ENCODE data around the gene ASIC5. TPM values are rescaled to one million over a fixed set of nuclear protein-coding genes. Genes with fewer than 3 reads are reported as not detected.

The ASIC5 gene
- total RNA-seq, 1 donor from 2014 or later, result not detected

DNA sequence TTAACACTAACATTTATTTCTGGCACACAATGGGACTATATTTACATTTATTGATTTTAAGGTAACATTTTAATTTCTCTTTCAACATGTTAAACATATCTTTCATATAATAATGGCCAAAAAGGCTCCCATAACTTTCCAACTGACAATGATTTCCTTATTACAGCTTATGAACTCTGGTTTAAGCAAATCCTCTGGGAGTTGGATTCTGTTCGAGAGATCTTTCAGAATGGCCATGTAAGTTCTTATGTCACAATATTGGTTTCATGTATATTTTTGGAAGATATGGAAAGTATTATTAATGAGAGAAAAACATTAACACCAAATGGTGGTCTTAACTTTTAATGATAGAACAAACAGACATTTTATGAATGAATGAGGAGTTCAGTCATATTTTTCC, 41.5 kb upstream of the ASIC5 start:
- no peaks in the 10 kb centered on the region for H3K9me3 Mint-ChIP-seq
- DNase-seq (ENCODE audit: extremely low spot score, unreplicated experiment), result no peak
- H3K27ac Mint-ChIP-seq, result no peak overlapping the region
- H3K4me1 Mint-ChIP-seq (ENCODE audit: unreplicated experiment), result peaks cover 14% of the 10 kb centered on the region
- H3K36me3 Mint-ChIP-seq, result no peaks in the 10 kb centered on the region
- TF ChIP-seq, protein P1, sequence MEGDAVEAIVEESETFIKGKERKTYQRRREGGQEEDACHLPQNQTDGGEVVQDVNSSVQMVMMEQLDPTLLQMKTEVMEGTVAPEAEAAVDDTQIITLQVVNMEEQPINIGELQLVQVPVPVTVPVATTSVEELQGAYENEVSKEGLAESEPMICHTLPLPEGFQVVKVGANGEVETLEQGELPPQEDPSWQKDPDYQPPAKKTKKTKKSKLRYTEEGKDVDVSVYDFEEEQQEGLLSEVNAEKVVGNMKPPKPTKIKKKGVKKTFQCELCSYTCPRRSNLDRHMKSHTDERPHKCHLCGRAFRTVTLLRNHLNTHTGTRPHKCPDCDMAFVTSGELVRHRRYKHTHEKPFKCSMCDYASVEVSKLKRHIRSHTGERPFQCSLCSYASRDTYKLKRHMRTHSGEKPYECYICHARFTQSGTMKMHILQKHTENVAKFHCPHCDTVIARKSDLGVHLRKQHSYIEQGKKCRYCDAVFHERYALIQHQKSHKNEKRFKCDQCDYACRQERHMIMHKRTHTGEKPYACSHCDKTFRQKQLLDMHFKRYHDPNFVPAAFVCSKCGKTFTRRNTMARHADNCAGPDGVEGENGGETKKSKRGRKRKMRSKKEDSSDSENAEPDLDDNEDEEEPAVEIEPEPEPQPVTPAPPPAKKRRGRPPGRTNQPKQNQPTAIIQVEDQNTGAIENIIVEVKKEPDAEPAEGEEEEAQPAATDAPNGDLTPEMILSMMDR (conservative IDR thresholded peaks at IDR 0.05), result no peak
- H3K27me3 Mint-ChIP-seq, result no peaks in the 10 kb centered on the region
- H3K4me3 Mint-ChIP-seq, result no peak overlapping the region

DNA sequence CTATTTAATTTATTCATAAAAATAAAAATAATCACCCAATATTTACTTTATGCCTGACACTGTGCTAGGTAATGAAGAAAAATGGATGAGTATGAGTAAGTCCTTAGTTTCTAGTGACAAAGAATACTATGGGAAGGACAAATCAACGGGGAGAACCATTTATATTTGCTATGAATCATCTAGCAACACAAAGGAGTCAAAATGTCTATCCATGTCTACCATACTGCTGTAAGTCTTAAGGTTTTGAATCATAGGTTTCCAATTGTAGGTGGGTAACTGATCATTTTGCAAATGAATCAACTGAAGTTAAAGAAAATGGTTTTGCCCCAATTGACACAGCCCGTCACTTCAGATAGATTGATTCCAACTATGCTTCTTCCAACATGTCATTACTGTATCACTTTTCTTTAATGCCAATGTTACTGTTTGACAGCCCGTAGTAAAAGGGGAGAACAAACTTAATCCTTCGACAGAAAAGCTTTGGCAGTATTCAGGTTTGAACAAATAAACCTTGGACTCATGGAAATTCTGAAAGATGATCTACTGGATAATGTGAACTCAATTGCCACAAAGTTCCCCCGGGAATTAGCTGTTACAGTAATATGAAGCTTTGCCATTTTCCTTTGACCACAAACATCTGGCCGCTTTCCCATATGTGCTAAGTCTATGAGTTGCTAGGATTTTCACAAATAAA, 40.6 kb upstream of the ASIC5 start:
- TF ChIP-seq, protein P1 (conservative IDR thresholded peaks at IDR 0.05), result no peak
- no peak for DNase-seq (ENCODE audit: extremely low spot score, unreplicated experiment)
- Mint-ChIP-seq H3K4me1 (ENCODE audit: unreplicated experiment) (peaks cover 14% of the 10 kb centered on the region), H3K27ac (no peak overlapping the region), H3K4me3 (no peak overlapping the region), H3K27me3 (no peaks in the 10 kb centered on the region), H3K9me3 (no peaks in the 10 kb centered on the region), H3K36me3 (no peaks in the 10 kb centered on the region)

DNA sequence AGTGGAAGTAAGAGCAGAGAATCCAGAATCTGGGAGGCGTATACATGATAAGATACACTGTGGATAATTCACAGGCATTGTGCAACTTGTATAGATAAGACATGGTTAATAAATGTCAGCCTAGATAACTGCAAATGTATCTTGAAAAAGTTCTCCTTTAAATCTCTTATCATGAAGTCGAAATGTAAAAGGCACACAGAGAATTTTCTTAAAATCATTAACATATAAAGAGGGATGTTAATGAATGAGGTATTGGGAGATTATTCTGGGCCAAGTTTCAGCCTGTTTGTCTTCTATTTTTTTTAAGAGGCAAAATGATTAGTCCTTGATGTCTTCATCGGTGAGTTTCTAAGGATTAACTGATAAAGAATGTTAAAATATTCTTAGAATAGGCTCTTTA, 38.3 kb upstream of the ASIC5 start:
- H3K4me1 Mint-ChIP-seq (ENCODE audit: unreplicated experiment), result peaks cover 28% of the 10 kb centered on the region
- DNase-seq (ENCODE audit: extremely low spot score, unreplicated experiment), result no peak
- H3K27me3 Mint-ChIP-seq, result no peaks in the 10 kb centered on the region
- no peaks in the 10 kb centered on the region for H3K9me3 Mint-ChIP-seq
- no peak overlapping the region for H3K27ac Mint-ChIP-seq
- no peak overlapping the region for H3K4me3 Mint-ChIP-seq
- no peaks in the 10 kb centered on the region for H3K36me3 Mint-ChIP-seq
- TF ChIP-seq, protein P1 (conservative IDR thresholded peaks at IDR 0.05), result no peak

DNA sequence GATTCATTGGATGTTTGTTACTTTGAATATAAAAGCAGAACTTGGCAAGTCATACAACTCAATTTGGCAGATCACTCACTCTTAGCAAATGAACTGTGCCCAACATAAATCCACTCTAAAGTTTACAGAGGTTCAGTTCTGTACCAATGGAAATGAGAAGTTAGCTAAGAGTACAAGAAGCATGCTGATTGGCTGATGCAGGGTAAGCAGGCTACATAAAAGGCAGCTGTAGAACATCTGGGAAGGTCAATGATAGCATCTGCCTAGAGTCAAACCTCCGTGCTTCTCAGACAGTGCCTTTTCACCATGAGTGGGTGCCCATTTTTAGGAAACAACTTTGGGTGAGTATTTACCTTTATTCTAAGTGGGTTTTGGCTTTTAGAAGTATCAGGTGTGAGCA, 37.4 kb upstream of the ASIC5 start, which contains the start of gene TDO2:
Gene TDO2, plus strand, starts transcription at position 244 of the 400 bp plus-strand sequence. Its CDS starts 63 bp downstream, at position 307.
- Mint-ChIP-seq H3K9me3 (peaks cover 4% of the 10 kb centered on the region), H3K27me3 (no peaks in the 10 kb centered on the region), H3K4me3 (no peak within 1 kb of the TSS), H3K4me1 (ENCODE audit: unreplicated experiment) (peaks cover 28% of the 10 kb centered on the region), H3K27ac (no peak within 1 kb of the TSS), H3K36me3 (no peaks in the 10 kb centered on the region)
- TF ChIP-seq, protein P1 (conservative IDR thresholded peaks at IDR 0.05), result no peak
- no peak for DNase-seq (ENCODE audit: extremely low spot score, unreplicated experiment)

GRCh38 chr4:155901013-155901412, 34.9 kb upstream of the ASIC5 start:
- H3K4me1 Mint-ChIP-seq (ENCODE audit: unreplicated experiment), result peaks cover 18% of the 10 kb centered on the region
- H3K4me3 Mint-ChIP-seq, result no peak overlapping the region
- H3K27me3 Mint-ChIP-seq, result no peaks in the 10 kb centered on the region
- DNase-seq (ENCODE audit: extremely low spot score, unreplicated experiment), result no peak
- peaks cover 7% of the 10 kb centered on the region for H3K36me3 Mint-ChIP-seq
- peaks cover 11% of the 10 kb centered on the region for H3K9me3 Mint-ChIP-seq
- no peak overlapping the region for H3K27ac Mint-ChIP-seq
- TF ChIP-seq, protein P1 (conservative IDR thresholded peaks at IDR 0.05), result no peak

All from type B pancreatic cell (in vitro differentiated cells).